Measurements from ENCODE around the gene MLYCD.

DNA sequence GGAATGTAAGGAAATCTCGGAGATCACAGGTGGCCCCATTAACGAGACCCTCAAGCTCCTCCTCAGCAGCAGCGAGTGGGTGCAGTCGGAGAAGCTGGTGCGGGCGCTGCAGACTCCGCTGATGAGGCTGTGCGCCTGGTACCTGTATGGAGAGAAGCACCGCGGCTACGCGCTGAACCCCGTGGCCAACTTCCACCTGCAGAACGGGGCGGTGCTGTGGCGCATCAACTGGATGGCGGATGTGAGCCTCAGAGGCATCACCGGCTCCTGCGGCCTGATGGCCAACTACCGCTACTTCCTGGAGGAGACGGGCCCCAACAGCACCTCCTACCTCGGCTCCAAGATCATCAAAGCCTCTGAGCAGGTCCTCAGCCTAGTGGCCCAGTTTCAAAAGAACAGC is 16.2 kb downstream of the MLYCD start:
- TF ChIP-seq POLR2A (IDR thresholded peaks at IDR 0.05) (no peak), EP300 (IDR thresholded peaks at IDR 0.05) (no peak), CTCF (IDR thresholded peaks at IDR 0.05) (no peak), POLR2AphosphoS5 (IDR thresholded peaks at IDR 0.05) (no peak)
